Colonic mucosa (tissue), 4 donors: ENCODE data around the gene SOWAHA. TPM values are rescaled to one million over a fixed set of nuclear protein-coding genes. Genes with fewer than 3 reads are reported as not detected.

Experiments used
- DNase-seq: peaks from one replicate; pipeline ENCODE4 v3.0.0-alpha.2; 2020
- H3K27ac ChIP-seq: fragments of 200-600 bp; one replicate; pipeline ENCODE4 v1.8.0; 2021
- H3K27me3 ChIP-seq: fragments of 200-600 bp; one replicate; pipeline ENCODE4 v1.8.0; 2021
- H3K36me3 ChIP-seq: fragments of 200-600 bp; one replicate; pipeline ENCODE4 v1.8.0; 2021
- H3K4me1 ChIP-seq: fragments of 200-600 bp; one replicate; pipeline ENCODE4 v1.8.0; 2021; ENCODE audit warnings: mild to moderate bottlenecking
- H3K4me3 ChIP-seq: fragments of 200-600 bp; one replicate; pipeline ENCODE4 v1.8.0; 2021
- H3K9ac ChIP-seq, 2 donors: one replicate each; pipeline ENCODE4 v1.7.0; 2013; ENCODE audit warnings: control low read depth in 2 of 2, low read depth in 2 of 2, low read length in 2 of 2
- H3K9me3 ChIP-seq: fragments of 200-600 bp; one replicate; pipeline ENCODE4 v1.8.0; 2021
- intact Hi-C: fragments of 100-400 bp; cut with DNase I; formaldehyde crosslinking; loops from one replicate; pipeline ENCODE4 v1.14.1; 2022
- total RNA-seq, 2 donors: library from RNA; stranded (reverse); fragmentation: NEBNext Ultra II Directional in 1 of 2; extraction: Animal tissue kit (Norgen Biotek cat#: 25700) in 1 of 2; gene quantifications; one replicate each; pipeline ENCODE4 v1.2.1, GENCODE V29; 2021
- TF ChIP-seq, protein P1 (sequence below): fragments of 200-600 bp; IDR thresholded peaks from one replicate; pipeline ENCODE4 v1.8.0; 2022; ENCODE audit warnings: antibody characterized with exemption, mild to moderate bottlenecking
- donor health status: healthy.
- donor health status: DM: no; HTN: no; CAD: no.
- donor health status: DM: no; HTN: no; CAD: no.

SOWAHA gene
- total RNA-seq, 2 donors from 2014 or later = 12.4 to 30.7 TPM

DNA sequence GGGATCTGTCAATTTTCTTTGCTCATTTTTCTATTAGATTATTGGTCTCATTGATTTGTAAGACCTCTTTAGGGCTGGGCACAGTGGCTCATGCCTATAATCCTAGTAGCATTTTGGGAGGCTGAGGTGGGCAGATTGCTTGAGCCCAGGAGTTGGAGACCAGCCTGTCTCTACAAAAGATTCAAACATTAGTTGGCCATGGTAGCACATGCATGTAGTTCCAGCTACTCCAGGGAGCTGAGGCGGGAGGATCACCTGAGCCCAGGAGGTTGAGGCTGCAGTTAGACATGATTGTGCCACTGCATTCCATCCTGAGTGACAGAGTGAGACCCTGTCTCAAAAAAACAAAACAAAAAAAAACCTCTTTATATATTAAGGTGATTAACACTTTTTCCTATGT, 23.8 kb downstream of the SOWAHA start:
- Histone ChIP-seq H3K4me1 (peaks cover 22% of the 10 kb centered on the region), H3K27me3 (no peaks in the 10 kb centered on the region), H3K27ac (peak overlapping the region; percentile 88), H3K4me3 (no peak overlapping the region), H3K9me3 (no peaks in the 10 kb centered on the region), H3K9ac (peak overlapping the region in 1 of 2 donors; percentile 29), H3K36me3 (no peaks in the 10 kb centered on the region)
- TF ChIP-seq, protein P1, sequence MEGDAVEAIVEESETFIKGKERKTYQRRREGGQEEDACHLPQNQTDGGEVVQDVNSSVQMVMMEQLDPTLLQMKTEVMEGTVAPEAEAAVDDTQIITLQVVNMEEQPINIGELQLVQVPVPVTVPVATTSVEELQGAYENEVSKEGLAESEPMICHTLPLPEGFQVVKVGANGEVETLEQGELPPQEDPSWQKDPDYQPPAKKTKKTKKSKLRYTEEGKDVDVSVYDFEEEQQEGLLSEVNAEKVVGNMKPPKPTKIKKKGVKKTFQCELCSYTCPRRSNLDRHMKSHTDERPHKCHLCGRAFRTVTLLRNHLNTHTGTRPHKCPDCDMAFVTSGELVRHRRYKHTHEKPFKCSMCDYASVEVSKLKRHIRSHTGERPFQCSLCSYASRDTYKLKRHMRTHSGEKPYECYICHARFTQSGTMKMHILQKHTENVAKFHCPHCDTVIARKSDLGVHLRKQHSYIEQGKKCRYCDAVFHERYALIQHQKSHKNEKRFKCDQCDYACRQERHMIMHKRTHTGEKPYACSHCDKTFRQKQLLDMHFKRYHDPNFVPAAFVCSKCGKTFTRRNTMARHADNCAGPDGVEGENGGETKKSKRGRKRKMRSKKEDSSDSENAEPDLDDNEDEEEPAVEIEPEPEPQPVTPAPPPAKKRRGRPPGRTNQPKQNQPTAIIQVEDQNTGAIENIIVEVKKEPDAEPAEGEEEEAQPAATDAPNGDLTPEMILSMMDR = no peak
- intact Hi-C loops = no loop called here
- no peak for DNase-seq

DNA sequence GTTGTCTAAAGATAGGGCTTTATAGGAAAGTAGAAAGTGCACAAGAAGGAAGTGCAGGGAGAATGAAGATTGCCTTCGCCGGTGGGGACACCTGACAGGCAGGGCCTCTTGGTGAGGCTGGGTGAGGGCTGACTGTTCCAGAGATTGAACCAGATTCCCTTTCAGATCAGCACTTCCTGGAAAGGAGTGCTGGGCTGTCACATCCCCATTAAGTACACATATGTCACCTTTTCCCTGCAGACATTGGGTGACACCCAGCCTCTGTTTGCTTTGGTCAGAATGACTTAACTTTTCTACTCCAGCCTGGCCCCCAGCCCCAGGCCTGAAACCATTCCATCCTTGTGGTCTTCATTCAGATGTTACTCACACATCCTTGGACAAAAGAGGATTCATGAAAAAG, 24.8 kb downstream of the SOWAHA start:
- H3K4me3 ChIP-seq = no peak overlapping the region
- H3K36me3 ChIP-seq = no peaks in the 10 kb centered on the region
- H3K27me3 ChIP-seq = no peaks in the 10 kb centered on the region
- TF ChIP-seq, protein P1 = no peak
- peaks cover 22% of the 10 kb centered on the region for H3K4me1 ChIP-seq
- H3K27ac ChIP-seq = peak overlapping the region; percentile 88
- intact Hi-C loops = no loop called here
- peak overlapping the region in 1 of 2 donors; percentile 48 for H3K9ac ChIP-seq
- H3K9me3 ChIP-seq = no peaks in the 10 kb centered on the region
- peak; percentile 86 for DNase-seq

DNA sequence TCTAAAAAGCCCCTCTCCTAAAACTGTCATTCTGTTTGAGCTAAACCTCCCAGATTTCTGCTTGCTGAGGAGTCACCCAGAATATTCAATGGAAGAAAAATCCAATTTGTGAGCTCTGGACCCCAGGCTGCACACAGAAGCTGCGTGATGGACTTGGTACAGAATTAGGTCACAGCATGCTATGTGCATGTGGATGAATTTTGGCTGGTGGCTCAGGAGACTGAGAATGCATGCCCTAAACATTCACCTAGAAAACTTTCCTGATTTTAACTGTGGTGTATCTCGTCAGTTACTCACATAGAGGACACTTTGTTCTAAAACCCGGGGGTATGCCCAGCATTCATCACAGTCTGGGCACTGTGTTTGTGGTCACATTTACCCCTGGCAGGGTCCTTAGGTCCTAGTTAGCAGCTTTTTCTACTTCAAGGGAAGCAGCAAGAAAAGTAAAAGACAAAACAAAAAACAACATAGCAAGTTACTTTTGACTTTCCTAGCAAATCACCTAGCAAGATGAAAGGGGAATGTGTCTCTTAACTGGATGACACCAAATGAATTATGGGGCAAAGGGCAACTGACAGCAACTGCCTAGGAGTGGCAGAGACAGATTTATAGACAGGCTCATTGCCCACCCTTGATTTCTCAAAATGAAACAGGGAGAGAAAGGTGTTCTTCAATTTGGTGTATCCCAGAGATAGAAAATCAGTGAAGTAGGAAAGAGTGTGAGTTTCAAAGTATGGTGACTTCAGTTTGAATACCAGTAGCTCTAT, 25.6 kb downstream of the SOWAHA start:
- Histone ChIP-seq H3K4me1 (peaks cover 22% of the 10 kb centered on the region), H3K27ac (peak overlapping the region; percentile 88), H3K9ac (peak overlapping the region in 1 of 2 donors; percentile 48)

DNA sequence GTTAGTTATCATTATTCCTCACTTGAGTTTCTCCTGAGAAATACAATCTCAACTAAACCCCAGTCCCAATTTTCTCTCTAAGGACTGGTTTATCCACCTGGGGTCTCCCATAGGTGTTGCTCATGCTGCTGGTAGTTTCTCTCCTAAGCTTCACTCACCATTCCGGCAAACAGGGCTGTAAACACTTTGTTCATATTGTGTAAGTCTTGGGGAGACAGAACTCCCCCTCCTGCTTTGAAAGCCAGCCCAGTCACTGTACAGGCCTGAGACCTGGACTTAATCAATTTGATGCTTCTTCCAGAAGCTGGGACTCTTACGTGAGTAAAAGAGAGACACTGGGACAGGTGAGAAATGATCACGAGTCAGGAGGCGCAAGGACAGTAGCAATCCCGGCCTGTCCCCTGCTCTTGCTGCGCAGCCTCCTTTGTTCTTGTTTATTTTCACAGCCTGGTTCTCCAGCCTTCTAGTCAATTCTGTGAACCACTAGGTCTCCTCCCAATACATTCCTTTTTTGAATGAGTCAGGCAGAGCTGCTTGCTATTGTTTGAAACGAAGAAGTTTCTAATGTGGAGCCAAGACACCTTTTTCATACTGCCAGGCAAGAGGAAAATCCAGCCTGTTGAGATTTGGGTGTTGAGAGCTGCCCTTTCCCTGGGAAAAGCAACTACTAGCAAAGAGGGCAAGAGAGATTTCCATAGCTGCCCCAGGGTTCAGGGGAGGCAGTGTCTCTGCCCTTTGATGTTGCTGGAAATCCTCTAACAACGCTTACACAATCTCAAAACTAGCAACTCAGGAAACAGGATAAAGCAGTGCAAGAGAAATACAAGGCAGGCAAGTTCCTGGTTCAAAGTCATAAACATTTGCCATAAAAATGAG, 26.6 kb downstream of the SOWAHA start:
- peak overlapping the region in 1 of 2 donors; percentile 48 for H3K9ac ChIP-seq

More for the DNA sequence above, 25.6 kb downstream of the SOWAHA start:
- Histone ChIP-seq H3K9me3 (no peaks in the 10 kb centered on the region), H3K4me3 (no peak overlapping the region), H3K36me3 (no peaks in the 10 kb centered on the region), H3K27me3 (no peaks in the 10 kb centered on the region)
- TF ChIP-seq, protein P1 = no peak
- intact Hi-C loops = no loop called here
- peak; percentile 55 for DNase-seq

DNA sequence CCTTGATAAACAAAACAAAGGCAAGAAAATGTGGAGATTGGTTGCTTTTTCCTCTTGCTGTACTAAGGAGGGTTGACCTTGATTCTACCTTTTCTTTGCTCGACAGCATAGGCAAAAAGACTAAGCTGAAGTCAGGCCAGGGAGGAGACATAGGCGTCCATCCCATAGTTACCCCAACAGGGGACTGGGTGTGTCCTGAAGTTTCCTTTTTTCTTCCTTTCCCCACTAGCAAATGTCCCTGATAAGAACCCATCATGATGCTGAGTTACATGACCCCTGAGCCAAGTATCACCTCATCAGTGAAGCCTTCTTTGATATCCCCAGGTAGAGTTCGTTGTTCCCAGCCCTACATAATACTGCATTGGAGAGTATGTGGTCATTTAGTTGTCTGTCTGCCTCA, 27.2 kb downstream of the SOWAHA start:
- TF ChIP-seq, protein P1 = no peak
- no peak for DNase-seq
- Histone ChIP-seq H3K36me3 (no peaks in the 10 kb centered on the region), H3K9me3 (no peaks in the 10 kb centered on the region), H3K4me3 (no peak overlapping the region), H3K27me3 (no peaks in the 10 kb centered on the region), H3K9ac (peak overlapping the region in 1 of 2 donors; percentile 48), H3K27ac (peak overlapping the region; percentile 88), H3K4me1 (peaks cover 22% of the 10 kb centered on the region)
- intact Hi-C loops = no loop called here

More for the DNA sequence above, 26.6 kb downstream of the SOWAHA start:
- intact Hi-C loops = no loop called here
- TF ChIP-seq, protein P1 = no peak
- H3K4me3 ChIP-seq = no peak overlapping the region
- no peaks in the 10 kb centered on the region for H3K27me3 ChIP-seq
- H3K4me1 ChIP-seq = peaks cover 22% of the 10 kb centered on the region
- no peaks in the 10 kb centered on the region for H3K9me3 ChIP-seq
- H3K36me3 ChIP-seq = no peaks in the 10 kb centered on the region
- peak overlapping the region; percentile 88 for H3K27ac ChIP-seq
- DNase-seq = peak; percentile 63
